Measurements from ENCODE around the gene COL11A2. TPM values are rescaled to one million over a fixed set of nuclear protein-coding genes. Genes with fewer than 3 reads are reported as not detected.
A peak's percentile ranks its signal among the peaks of the same experiment; 100 is the strongest.

COL11A2 gene
- total and polyA plus RNA-seq, 2 of the 13 experiments (the other 11 are each of a cell fraction or from before 2014, with no cell fraction given) = 0.55 TPM

GRCh38 chr6:33213166-33213988 lies 21.1 kb upstream of the COL11A2 start (continued):
- TF ChIP-seq, protein P1, sequence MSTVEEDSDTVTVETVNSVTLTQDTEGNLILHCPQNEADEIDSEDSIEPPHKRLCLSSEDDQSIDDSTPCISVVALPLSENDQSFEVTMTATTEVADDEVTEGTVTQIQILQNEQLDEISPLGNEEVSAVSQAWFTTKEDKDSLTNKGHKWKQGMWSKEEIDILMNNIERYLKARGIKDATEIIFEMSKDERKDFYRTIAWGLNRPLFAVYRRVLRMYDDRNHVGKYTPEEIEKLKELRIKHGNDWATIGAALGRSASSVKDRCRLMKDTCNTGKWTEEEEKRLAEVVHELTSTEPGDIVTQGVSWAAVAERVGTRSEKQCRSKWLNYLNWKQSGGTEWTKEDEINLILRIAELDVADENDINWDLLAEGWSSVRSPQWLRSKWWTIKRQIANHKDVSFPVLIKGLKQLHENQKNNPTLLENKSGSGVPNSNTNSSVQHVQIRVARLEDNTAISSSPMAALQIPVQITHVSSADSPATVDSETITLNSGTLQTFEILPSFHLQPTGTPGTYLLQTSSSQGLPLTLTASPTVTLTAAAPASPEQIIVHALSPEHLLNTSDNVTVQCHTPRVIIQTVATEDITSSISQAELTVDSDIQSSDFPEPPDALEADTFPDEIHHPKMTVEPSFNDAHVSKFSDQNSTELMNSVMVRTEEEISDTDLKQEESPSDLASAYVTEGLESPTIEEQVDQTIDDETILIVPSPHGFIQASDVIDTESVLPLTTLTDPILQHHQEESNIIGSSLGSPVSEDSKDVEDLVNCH (CRISPR knock-in tag; IDR thresholded peaks at IDR 0.05) = no peak
- no peak for TF ChIP-seq ZNF282 (IDR thresholded peaks at IDR 0.05; ENCODE audit: partially characterized antibody)
- TF ChIP-seq FOXA1 (IDR thresholded peaks at IDR 0.05) = no peak
- TF ChIP-seq FOXA1 (CRISPR knock-in tag; IDR thresholded peaks at IDR 0.05) = no peak
- peak; percentile 30 for TF ChIP-seq SRSF1 (optimal IDR thresholded peaks at IDR 0.05; ENCODE audit: low read depth, low read length)
- TF ChIP-seq ATF7 (IDR thresholded peaks at IDR 0.05) = no peak
- no peak for TF ChIP-seq ATF7 (CRISPR knock-in tag; IDR thresholded peaks at IDR 0.05)
- TF ChIP-seq, protein P2, sequence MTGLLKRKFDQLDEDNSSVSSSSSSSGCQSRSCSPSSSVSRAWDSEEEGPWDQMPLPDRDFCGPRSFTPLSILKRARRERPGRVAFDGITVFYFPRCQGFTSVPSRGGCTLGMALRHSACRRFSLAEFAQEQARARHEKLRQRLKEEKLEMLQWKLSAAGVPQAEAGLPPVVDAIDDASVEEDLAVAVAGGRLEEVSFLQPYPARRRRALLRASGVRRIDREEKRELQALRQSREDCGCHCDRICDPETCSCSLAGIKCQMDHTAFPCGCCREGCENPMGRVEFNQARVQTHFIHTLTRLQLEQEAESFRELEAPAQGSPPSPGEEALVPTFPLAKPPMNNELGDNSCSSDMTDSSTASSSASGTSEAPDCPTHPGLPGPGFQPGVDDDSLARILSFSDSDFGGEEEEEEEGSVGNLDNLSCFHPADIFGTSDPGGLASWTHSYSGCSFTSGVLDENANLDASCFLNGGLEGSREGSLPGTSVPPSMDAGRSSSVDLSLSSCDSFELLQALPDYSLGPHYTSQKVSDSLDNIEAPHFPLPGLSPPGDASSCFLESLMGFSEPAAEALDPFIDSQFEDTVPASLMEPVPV (CRISPR knock-in tag; IDR thresholded peaks at IDR 0.05) = peak; percentile 48; the same call in 1 of the 2 replicates
- 0 out of 2 replicates have a peak, but pooled peaks have one; percentile 31 for TF ChIP-seq ZNF780A (CRISPR knock-in tag; IDR thresholded peaks at IDR 0.05)
- TF ChIP-seq TARDBP (CRISPR knock-in tag; IDR thresholded peaks at IDR 0.05) = peak; percentile 30; the same call in 1 of the 2 replicates
- TF ChIP-seq FOXP4 (CRISPR knock-in tag; IDR thresholded peaks at IDR 0.05) = no peak
- 0 out of 2 replicates have a peak, but pooled peaks have one; percentile 19 for TF ChIP-seq ZNF205 (CRISPR knock-in tag; IDR thresholded peaks at IDR 0.05)
- TF ChIP-seq ARID2 (CRISPR knock-in tag; IDR thresholded peaks at IDR 0.05; ENCODE audit: borderline replicate concordance) = 0 out of 2 replicates have a peak, but pooled peaks have one; percentile 84
- TF ChIP-seq ZSCAN30 (CRISPR knock-in tag; IDR thresholded peaks at IDR 0.05) = no peak
- no peak for TF ChIP-seq ATM (IDR thresholded peaks at IDR 0.05; ENCODE audit: borderline replicate concordance)
- TF ChIP-seq LCORL (IDR thresholded peaks at IDR 0.05) = no peak
- no peak for TF ChIP-seq LCORL (CRISPR knock-in tag; IDR thresholded peaks at IDR 0.05)
- TF ChIP-seq, protein P3, sequence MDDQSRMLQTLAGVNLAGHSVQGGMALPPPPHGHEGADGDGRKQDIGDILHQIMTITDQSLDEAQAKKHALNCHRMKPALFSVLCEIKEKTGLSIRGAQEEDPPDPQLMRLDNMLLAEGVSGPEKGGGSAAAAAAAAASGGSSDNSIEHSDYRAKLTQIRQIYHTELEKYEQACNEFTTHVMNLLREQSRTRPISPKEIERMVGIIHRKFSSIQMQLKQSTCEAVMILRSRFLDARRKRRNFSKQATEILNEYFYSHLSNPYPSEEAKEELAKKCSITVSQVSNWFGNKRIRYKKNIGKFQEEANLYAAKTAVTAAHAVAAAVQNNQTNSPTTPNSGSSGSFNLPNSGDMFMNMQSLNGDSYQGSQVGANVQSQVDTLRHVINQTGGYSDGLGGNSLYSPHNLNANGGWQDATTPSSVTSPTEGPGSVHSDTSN (CRISPR knock-in tag; IDR thresholded peaks at IDR 0.05; ENCODE audit: borderline replicate concordance) = no peak
- TF ChIP-seq ZNF816 (CRISPR knock-in tag; IDR thresholded peaks at IDR 0.05; ENCODE audit: borderline replicate concordance) = no peak
- TF ChIP-seq KDM2A (CRISPR knock-in tag; IDR thresholded peaks at IDR 0.05; ENCODE audit: borderline replicate concordance, low read depth) = peak; percentile 98
- TF ChIP-seq CBX1 (IDR thresholded peaks at IDR 0.05; ENCODE audit: low read depth) = no peak
- TF ChIP-seq ETV6 (CRISPR knock-in tag; conservative IDR thresholded peaks at IDR 0.05) = no peak
- no peak for TF ChIP-seq ZNF564 (CRISPR knock-in tag; IDR thresholded peaks at IDR 0.05)
- no peak for TF ChIP-seq ZFP36L1 (CRISPR knock-in tag; IDR thresholded peaks at IDR 0.05)
- TF ChIP-seq CCDC6 (CRISPR knock-in tag; IDR thresholded peaks at IDR 0.05) = no peak
